Activated CD8-positive, alpha-beta T cell treated with anti-CD3 and anti-CD28 coated beads for 36 hours (primary cell): ENCODE measurements around the gene PKM. TPM values are rescaled to one million over a fixed set of nuclear protein-coding genes. Genes with fewer than 3 reads are reported as not detected.

Source experiments
- ATAC-seq: fragments of 200-7000 bp; cut with Tn5 transposase; one replicate; pipeline ENCODE4 v1.10.0; 2021; ENCODE audit warnings: mild to moderate bottlenecking, moderate library complexity
- CTCF ChIA-PET: fragments of 350-600 bp; sonication (Branson Sonifier 250); formaldehyde crosslinking; loops from one replicate; lab custom pipeline; 2021; ENCODE audit warnings: antibody characterized with exemption; lab: Charles Lee
- POLR2A ChIA-PET: fragments of 350-600 bp; sonication (Branson Sonifier 250); formaldehyde crosslinking; loops from one replicate; lab custom pipeline; 2021; ENCODE audit warnings: antibody characterized with exemption; lab: Charles Lee
- DNase-seq: peaks from one replicate; pipeline ENCODE4 v3.0.0-alpha.2; 2020
- H3K27ac Mint-ChIP-seq: one replicate; pipeline ENCODE4 v1.8.0; 2021; ENCODE audit warnings: mild to moderate bottlenecking, mixed read lengths
- H3K27me3 Mint-ChIP-seq: one replicate; pipeline ENCODE4 v1.8.0; 2021; ENCODE audit warnings: mixed read lengths
- H3K36me3 Mint-ChIP-seq: one replicate; pipeline ENCODE4 v1.8.0; 2021; ENCODE audit warnings: low read depth, mixed read lengths
- H3K4me1 Mint-ChIP-seq: one replicate; pipeline ENCODE4 v1.8.0; 2021; ENCODE audit warnings: low read depth, mixed read lengths
- H3K4me3 Mint-ChIP-seq: one replicate; pipeline ENCODE4 v1.8.0; 2021; ENCODE audit warnings: mild to moderate bottlenecking, moderate library complexity, mixed read lengths
- H3K9me3 Mint-ChIP-seq: one replicate; pipeline ENCODE4 v1.8.0; 2021; ENCODE audit warnings: mixed read lengths
- intact Hi-C: fragments of 100-400 bp; cut with micrococcal nuclease; formaldehyde crosslinking; loops from one replicate; pipeline ENCODE4 v1.10.0; 2022
- total RNA-seq, 2 experiments: library from RNA; stranded (reverse); gene quantifications; one replicate each; pipeline ENCODE4 v1.2.3, GENCODE V29; 2021
- TF ChIP-seq, protein P1 (sequence below): fragments of 200-600 bp; IDR thresholded peaks from one replicate; pipeline ENCODE4 v1.8.0; 2022; ENCODE audit warnings: antibody characterized with exemption, mild to moderate bottlenecking

The PKM gene
- total RNA-seq, 2 experiments from 2014 or later: 2,565 to 2,588 TPM

DNA sequence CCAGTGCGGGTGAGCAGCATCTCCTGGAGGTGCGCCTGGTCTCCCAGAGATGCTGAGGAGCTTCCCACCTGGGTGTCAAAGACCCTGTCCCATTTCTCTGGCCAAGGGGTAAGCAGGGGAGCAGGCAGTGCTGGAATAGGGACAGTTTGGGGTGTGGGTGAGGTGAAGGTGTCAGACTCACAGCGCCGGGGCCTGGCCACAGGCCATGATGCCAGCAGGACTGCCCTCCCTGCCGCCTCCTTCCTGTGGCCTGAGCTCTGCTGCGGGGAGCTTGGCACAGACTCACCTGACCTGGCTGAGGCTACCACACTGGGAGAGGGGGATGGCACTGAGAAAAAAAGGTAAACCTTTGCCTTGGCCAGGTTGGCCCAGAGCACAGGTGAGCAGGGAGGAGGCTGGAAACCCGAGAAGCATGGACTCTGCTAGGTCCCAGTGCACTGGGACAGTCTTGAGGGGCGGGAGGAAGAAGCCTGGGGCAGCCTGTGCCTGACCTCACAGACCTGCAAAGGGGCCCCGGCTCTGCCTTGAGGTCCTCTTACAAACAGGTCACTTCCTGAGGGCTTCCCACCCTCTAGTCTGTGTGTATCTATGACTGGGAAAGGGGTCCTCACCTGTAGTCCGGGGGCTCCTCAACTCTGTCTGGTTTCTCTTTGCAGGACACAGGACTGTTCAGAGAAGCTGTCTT is 61.6 kb downstream of the PKM start:
- Mint-ChIP-seq H3K27me3 (no peaks in the 10 kb centered on the region), H3K4me1 (peaks cover 6% of the 10 kb centered on the region), H3K4me3 (no peak overlapping the region), H3K36me3 (no peaks in the 10 kb centered on the region), H3K9me3 (no peaks in the 10 kb centered on the region), H3K27ac (no peak overlapping the region)
- DNase-seq (no peak), ATAC-seq (no peak)
- CTCF ChIA-PET: interaction anchor here (1.0 kb wide), 1 partner anchor 13 kb away, joined by 4 read pairs; no protein-coding TSS in a partner anchor
- TF ChIP-seq, protein P1, sequence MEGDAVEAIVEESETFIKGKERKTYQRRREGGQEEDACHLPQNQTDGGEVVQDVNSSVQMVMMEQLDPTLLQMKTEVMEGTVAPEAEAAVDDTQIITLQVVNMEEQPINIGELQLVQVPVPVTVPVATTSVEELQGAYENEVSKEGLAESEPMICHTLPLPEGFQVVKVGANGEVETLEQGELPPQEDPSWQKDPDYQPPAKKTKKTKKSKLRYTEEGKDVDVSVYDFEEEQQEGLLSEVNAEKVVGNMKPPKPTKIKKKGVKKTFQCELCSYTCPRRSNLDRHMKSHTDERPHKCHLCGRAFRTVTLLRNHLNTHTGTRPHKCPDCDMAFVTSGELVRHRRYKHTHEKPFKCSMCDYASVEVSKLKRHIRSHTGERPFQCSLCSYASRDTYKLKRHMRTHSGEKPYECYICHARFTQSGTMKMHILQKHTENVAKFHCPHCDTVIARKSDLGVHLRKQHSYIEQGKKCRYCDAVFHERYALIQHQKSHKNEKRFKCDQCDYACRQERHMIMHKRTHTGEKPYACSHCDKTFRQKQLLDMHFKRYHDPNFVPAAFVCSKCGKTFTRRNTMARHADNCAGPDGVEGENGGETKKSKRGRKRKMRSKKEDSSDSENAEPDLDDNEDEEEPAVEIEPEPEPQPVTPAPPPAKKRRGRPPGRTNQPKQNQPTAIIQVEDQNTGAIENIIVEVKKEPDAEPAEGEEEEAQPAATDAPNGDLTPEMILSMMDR: no peak
- intact Hi-C loops: no loop called here
- POLR2A ChIA-PET: no interaction called here

DNA sequence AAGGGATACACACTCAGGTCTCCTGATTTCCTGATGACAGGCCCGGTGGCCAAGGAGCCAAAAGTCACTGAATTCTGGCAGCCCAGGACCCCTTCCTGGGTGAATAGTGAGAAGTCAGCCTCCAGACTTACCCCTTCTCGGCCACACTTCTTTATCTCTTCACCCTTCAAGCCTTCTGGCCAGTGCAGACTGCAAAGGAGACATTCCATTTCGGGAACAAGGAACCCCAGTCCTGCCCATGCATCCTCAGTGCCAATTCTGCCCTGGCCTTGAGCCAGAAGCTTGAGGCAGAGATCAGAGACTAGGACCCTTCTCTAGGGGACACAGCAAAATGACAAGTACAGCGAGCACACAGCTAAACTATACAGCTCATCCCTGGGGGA is 62.2 kb downstream of the PKM start:
- no peaks in the 10 kb centered on the region for H3K9me3 Mint-ChIP-seq
- no peak overlapping the region for H3K4me3 Mint-ChIP-seq
- no peaks in the 10 kb centered on the region for H3K36me3 Mint-ChIP-seq
- POLR2A ChIA-PET: no interaction called here
- no peaks in the 10 kb centered on the region for H3K27me3 Mint-ChIP-seq
- intact Hi-C loops: no loop called here
- CTCF ChIA-PET: interaction anchor here (2.2 kb wide), 1 partner anchor 13 kb away, joined by 13 read pairs; no protein-coding TSS in a partner anchor
- ATAC-seq: no peak
- TF ChIP-seq, protein P1: no peak
- H3K27ac Mint-ChIP-seq: no peak overlapping the region
- DNase-seq: no peak
- peaks cover 6% of the 10 kb centered on the region for H3K4me1 Mint-ChIP-seq

DNA sequence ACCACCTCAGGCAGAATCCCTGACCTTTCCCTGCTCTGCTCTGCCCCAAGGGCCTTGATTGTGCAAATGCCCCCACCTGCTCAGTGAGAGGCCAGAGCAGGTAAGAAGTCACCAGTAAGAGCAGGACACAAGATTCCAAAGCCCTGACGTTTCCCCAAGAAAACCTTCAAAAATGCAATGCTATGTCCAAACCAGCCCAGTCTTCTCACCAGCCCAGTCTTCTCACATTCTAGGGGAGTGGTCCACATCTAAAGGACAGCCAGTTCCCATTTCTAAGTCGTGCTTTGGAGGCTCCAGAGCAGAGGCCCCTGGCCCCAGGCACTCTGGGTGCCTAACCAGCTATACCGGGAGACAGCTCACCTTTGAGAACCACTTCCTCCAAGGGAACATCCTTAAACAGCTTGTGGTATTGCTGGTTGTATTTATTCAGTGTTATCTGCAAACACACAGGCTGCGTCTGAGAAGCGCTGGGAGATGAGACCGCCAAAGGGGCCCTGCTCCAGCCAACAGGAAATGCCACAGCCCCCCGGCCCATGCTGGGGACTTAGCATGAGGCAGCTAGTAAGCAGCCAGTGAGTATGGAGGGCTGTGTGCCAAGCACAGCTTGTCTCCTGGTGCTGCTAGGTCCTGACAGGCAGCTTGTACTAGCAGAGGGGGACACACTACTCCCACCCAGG is 62.7 kb downstream of the PKM start:
- no peaks in the 10 kb centered on the region for H3K27me3 Mint-ChIP-seq
- no peaks in the 10 kb centered on the region for H3K36me3 Mint-ChIP-seq
- POLR2A ChIA-PET: no interaction called here
- CTCF ChIA-PET: interaction anchor here (0.8 to 2.2 kb wide), 2 partner anchors 12 to 503 kb away, joined by 3 to 13 read pairs; no protein-coding TSS in a partner anchor
- no peak overlapping the region for H3K27ac Mint-ChIP-seq
- DNase-seq: peak; percentile 47
- intact Hi-C loops: no loop called here
- ATAC-seq: peak; percentile 83
- H3K9me3 Mint-ChIP-seq: no peaks in the 10 kb centered on the region
- peaks cover 6% of the 10 kb centered on the region for H3K4me1 Mint-ChIP-seq
- no peak overlapping the region for H3K4me3 Mint-ChIP-seq
- TF ChIP-seq, protein P1: no peak

DNA sequence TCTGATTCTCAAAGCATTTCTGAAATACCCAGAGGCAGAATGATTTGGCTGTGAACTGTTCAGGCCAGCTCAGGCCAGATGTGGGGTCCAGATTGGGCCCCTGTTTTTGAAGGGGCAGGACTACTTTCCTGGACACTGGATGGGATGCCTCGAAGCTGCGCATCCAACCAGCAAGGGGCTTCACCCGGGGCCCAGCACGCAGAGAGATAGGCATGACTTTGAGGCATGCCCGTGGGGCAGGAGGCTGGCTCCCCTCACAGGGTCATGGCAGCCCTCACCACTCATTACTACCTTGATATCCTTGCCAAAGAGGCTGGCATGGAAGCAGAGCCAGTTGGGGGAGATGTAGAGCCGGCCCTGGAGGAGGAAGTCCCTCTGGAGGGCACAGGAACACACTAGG is 63.5 kb downstream of the PKM start:
- Mint-ChIP-seq H3K27ac (no peak overlapping the region), H3K36me3 (no peaks in the 10 kb centered on the region), H3K4me1 (peaks cover 6% of the 10 kb centered on the region), H3K4me3 (no peak overlapping the region), H3K27me3 (no peaks in the 10 kb centered on the region), H3K9me3 (no peaks in the 10 kb centered on the region)
- DNase-seq (no peak), ATAC-seq (no peak)
- ChIA-PET POLR2A (no interaction called here), CTCF (interaction anchor here (2.2 kb wide), 1 partner anchor 11 kb away, joined by 13 read pairs; no protein-coding TSS in a partner anchor)
- intact Hi-C loops: no loop called here
- TF ChIP-seq, protein P1: no peak
